Progenitor cell of endocrine pancreas (in vitro differentiated cells): ENCODE results near the gene NDFIP1. TPM values are rescaled to one million over a fixed set of nuclear protein-coding genes. Genes with fewer than 3 reads are reported as not detected.

Experiments used
- DNase-seq: peaks from one replicate; pipeline ENCODE4 v3.0.0; 2021; ENCODE audit warnings: low spot score; ENCODE audit not compliant: unreplicated experiment
- H3K27ac Mint-ChIP-seq: 2 replicates; pipeline ENCODE4 v1.8.0; 2021; ENCODE audit warnings: mild to moderate bottlenecking, moderate library complexity, mixed read lengths
- H3K27me3 Mint-ChIP-seq: 2 replicates; pipeline ENCODE4 v1.8.0; 2021; ENCODE audit warnings: mixed read lengths
- H3K36me3 Mint-ChIP-seq: 2 replicates; pipeline ENCODE4 v1.8.0; 2022; ENCODE audit warnings: mixed read lengths; ENCODE audit not compliant: insufficient read depth
- H3K4me1 Mint-ChIP-seq: 2 replicates; pipeline ENCODE4 v1.8.0; 2021; ENCODE audit warnings: low read depth, mixed read lengths
- H3K4me3 Mint-ChIP-seq: 2 replicates; pipeline ENCODE4 v1.8.0; 2021; ENCODE audit warnings: low read depth, mild to moderate bottlenecking, moderate library complexity, mixed read lengths
- H3K9me3 Mint-ChIP-seq: 2 replicates; pipeline ENCODE4 v1.8.0; 2021; ENCODE audit warnings: low read depth, mixed read lengths
- CTCF ChIP-seq: fragments of 200-600 bp; sonication (generic); IDR thresholded peaks from one replicate; pipeline ENCODE4 v1.5.0; 2021; ENCODE audit warnings: antibody characterized with exemption, mild to moderate bottlenecking; ENCODE audit not compliant: unreplicated experiment
- total RNA-seq: library from RNA; stranded (reverse); gene quantifications from 2 replicates; pipeline ENCODE4 v1.2.1, GENCODE V29; 2021

Gene NDFIP1
- total RNA-seq, 1 donor from 2014 or later: 247 TPM

GRCh38 chr5:142095035-142095434, 13.5 kb upstream of the NDFIP1 start:
- DNase-seq: no peak
- no peaks in the 10 kb centered on the region for H3K36me3 Mint-ChIP-seq
- H3K27ac Mint-ChIP-seq: peak overlapping the region; percentile 62
- peaks cover 34% of the 10 kb centered on the region for H3K4me1 Mint-ChIP-seq
- H3K27me3 Mint-ChIP-seq: no peaks in the 10 kb centered on the region
- H3K4me3 Mint-ChIP-seq: no peak overlapping the region
- H3K9me3 Mint-ChIP-seq: no peaks in the 10 kb centered on the region
- no peak for TF ChIP-seq CTCF

GRCh38 chr5:142095651-142096330, 12.8 kb upstream of the NDFIP1 start:
- TF ChIP-seq CTCF: no peak
- no peaks in the 10 kb centered on the region for H3K27me3 Mint-ChIP-seq
- no peak for DNase-seq
- no peaks in the 10 kb centered on the region for H3K36me3 Mint-ChIP-seq
- peaks cover under 1% of the 10 kb centered on the region for H3K9me3 Mint-ChIP-seq
- H3K27ac Mint-ChIP-seq: peak overlapping the region; percentile 62
- H3K4me3 Mint-ChIP-seq: no peak overlapping the region
- H3K4me1 Mint-ChIP-seq: peaks cover 40% of the 10 kb centered on the region

DNA sequence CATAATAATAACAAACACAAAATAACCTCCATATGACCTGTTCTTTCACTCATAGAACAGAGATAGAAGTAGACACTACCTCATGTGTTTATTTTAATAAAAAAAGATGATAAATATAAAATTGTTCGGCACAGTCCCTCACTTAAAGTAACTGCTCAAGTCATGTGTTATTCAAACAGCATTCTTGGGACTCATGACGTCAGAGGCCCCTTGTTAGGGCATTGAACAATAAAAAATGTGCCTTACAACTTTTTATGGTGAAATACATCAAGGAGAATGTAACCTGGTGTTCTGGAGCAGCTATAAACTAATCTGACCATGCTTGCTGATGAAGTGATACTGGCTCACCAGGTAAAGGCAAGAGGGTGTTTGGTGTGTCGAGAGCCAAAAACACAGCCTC, 12.2 kb upstream of the NDFIP1 start:
- peaks cover 5% of the 10 kb centered on the region for H3K9me3 Mint-ChIP-seq
- H3K4me1 Mint-ChIP-seq: peaks cover 43% of the 10 kb centered on the region
- H3K36me3 Mint-ChIP-seq: no peaks in the 10 kb centered on the region
- no peak overlapping the region for H3K4me3 Mint-ChIP-seq
- H3K27me3 Mint-ChIP-seq: no peaks in the 10 kb centered on the region
- DNase-seq: no peak
- no peak overlapping the region for H3K27ac Mint-ChIP-seq
- no peak for TF ChIP-seq CTCF

- Mint-ChIP-seq H3K27me3 (no peaks in the 10 kb centered on the region), H3K27ac (no peak overlapping the region), H3K4me1 (peaks cover 43% of the 10 kb centered on the region), H3K9me3 (peaks cover 6% of the 10 kb centered on the region), H3K36me3 (no peaks in the 10 kb centered on the region), H3K4me3 (no peak overlapping the region)
- DNase-seq: no peak
- TF ChIP-seq CTCF: no peak
Observed at GRCh38 chr5:142097681-142098080, 10.9 kb upstream of the NDFIP1 start.

DNA sequence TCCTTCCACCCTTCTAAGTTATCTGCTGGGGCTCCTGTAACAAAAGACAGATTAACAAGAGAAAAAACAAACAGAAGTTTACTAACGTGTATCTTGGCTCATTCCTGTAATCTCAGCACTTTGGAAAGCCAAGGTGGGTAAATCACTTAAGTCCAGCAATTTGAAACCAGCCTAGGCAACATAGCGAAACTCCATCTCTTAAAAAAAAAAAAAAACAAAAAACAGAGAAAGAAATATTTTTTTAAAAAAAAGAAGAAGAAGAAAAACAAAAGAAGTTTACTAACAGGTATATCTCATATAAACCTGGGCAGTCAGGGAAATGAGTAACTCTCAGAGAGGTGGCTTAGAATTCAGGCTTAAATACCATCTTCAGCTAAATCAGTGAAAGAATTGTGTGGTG, 10.3 kb upstream of the NDFIP1 start:
- Mint-ChIP-seq H3K36me3 (no peaks in the 10 kb centered on the region), H3K27me3 (no peaks in the 10 kb centered on the region), H3K9me3 (peaks cover 6% of the 10 kb centered on the region), H3K4me1 (peaks cover 44% of the 10 kb centered on the region), H3K27ac (no peak overlapping the region), H3K4me3 (no peak overlapping the region)
- no peak for TF ChIP-seq CTCF
- no peak for DNase-seq
